B cell (primary cell): ENCODE results near the gene COQ3. TPM values are rescaled to one million over a fixed set of nuclear protein-coding genes. Genes with fewer than 3 reads are reported as not detected.

ENCODE experiments used
- ATAC-seq: fragments of 200-7000 bp; cut with Tn5 transposase; one replicate; pipeline ENCODE4 v1.10.0; 2021; ENCODE audit warnings: low read depth, mild to moderate bottlenecking, moderate number of reproducible peaks, moderate library complexity
- CTCF ChIA-PET: fragments of 350-600 bp; sonication (Branson Sonifier 250); formaldehyde crosslinking; loops from one replicate; lab custom pipeline; 2021; ENCODE audit warnings: antibody characterized with exemption, inconsistent platforms; lab: Charles Lee
- POLR2A ChIA-PET: fragments of 350-600 bp; sonication (Branson Sonifier 250); formaldehyde crosslinking; loops from one replicate; lab custom pipeline; 2021; ENCODE audit warnings: antibody characterized with exemption; lab: Charles Lee
- DNase-seq: peaks from one replicate; pipeline ENCODE4 v3.0.0; 2013
- H2AFZ ChIP-seq: 2 replicates; pipeline ENCODE4 v1.6.1; 2012; ENCODE audit warnings: mild to moderate bottlenecking, low read depth, low read length; ENCODE audit not compliant: insufficient read depth, poor library complexity, severe bottlenecking
- H3K27ac ChIP-seq, 2 donors: 1 replicate in 1 of 2; 2 replicates in 1 of 2; pipeline ENCODE4 v1.5.1; 2012 to 2013; ENCODE audit warnings: low read length in 2 of 2, mild to moderate bottlenecking in 2 of 2, moderate library complexity in 1 of 2
- H3K27me3 ChIP-seq, 4 experiments: fragments of 200-600 bp in 1 of 4; sonication (generic) in 1 of 4; replicated peaks in 1 of 4; 1 replicate in 2 of 4; 2 replicates in 2 of 4; pipeline versions ENCODE4 v1.6.1 to v1.7.0; 2013 to 2016; ENCODE audit warnings: low read length in 3 of 4, mild to moderate bottlenecking in 2 of 4, mixed read lengths in 1 of 4, moderate library complexity in 1 of 4; ENCODE audit not compliant: insufficient read depth in 4 of 4, control insufficient read depth in 3 of 4; ENCODE audit errors: control extremely low read depth in 1 of 4
- H3K36me3 ChIP-seq, 2 experiments: replicated peaks in 1 of 2; 1 replicate in 1 of 2; 2 replicates in 1 of 2; pipeline versions ENCODE4 v1.6.1 to v1.7.1; 2013; ENCODE audit warnings: low read length in 1 of 2; ENCODE audit not compliant: insufficient read depth in 2 of 2, control insufficient read depth in 1 of 2; ENCODE audit errors: control extremely low read depth in 1 of 2, extremely low read depth in 1 of 2
- H3K4me1 ChIP-seq, 2 donors: fragments of 200-600 bp in 1 of 2; sonication (generic) in 1 of 2; 1 replicate in 1 of 2; 2 replicates in 1 of 2; pipeline versions ENCODE4 v1.5.1 to v1.6.1; 2013 to 2017; ENCODE audit warnings: low read length in 2 of 2; ENCODE audit not compliant: control insufficient read depth in 2 of 2, insufficient read depth in 2 of 2
- H3K4me2 ChIP-seq: replicated peaks from 2 replicates; pipeline ENCODE3; 2012; ENCODE audit warnings: mild to moderate bottlenecking, low read depth, low read length; ENCODE audit not compliant: poor library complexity, severe bottlenecking
- H3K4me3 ChIP-seq, 5 experiments: fragments of 200-600 bp in 1 of 5; sonication (generic) in 1 of 5; 1 replicate in 3 of 5; 2 replicates in 2 of 5; pipeline versions ENCODE4 v1.5.1 to v1.7.0; 2011 to 2016; ENCODE audit warnings: low read length in 4 of 5, mild to moderate bottlenecking in 4 of 5, low read depth in 2 of 5, control low read depth in 1 of 5, moderate library complexity in 1 of 5; ENCODE audit not compliant: insufficient read depth in 1 of 5; ENCODE audit errors: control extremely low read depth in 1 of 5, extremely low read depth in 1 of 5
- H3K79me2 ChIP-seq: fragments of 200-600 bp; sonication (generic); one replicate; pipeline ENCODE4 v1.6.0; 2016; ENCODE audit warnings: low read length; ENCODE audit not compliant: control insufficient read depth, insufficient read depth
- H3K9ac ChIP-seq: fragments of 200-600 bp; sonication (generic); 2 replicates; pipeline ENCODE4 v1.6.1; 2017; ENCODE audit warnings: mild to moderate bottlenecking, low read length, moderate library complexity
- H3K9me3 ChIP-seq, 3 donors: one replicate each; pipeline versions ENCODE4 v1.6.1 to v1.7.1; 2013; ENCODE audit warnings: low read length in 2 of 3; ENCODE audit not compliant: control insufficient read depth in 2 of 3, insufficient read depth in 1 of 3; ENCODE audit errors: control extremely low read depth in 1 of 3
- H4K20me1 ChIP-seq: 2 replicates; pipeline ENCODE4 v1.6.0; 2012; ENCODE audit warnings: mild to moderate bottlenecking, low read length; ENCODE audit not compliant: insufficient read depth, control insufficient read depth, poor library complexity, severe bottlenecking
- H3K27ac Mint-ChIP-seq: one replicate; pipeline ENCODE4 v1.8.0; 2021; ENCODE audit warnings: mixed read lengths
- H3K27me3 Mint-ChIP-seq: one replicate; pipeline ENCODE4 v1.8.0; 2021; ENCODE audit warnings: mixed read lengths
- H3K4me1 Mint-ChIP-seq: one replicate; pipeline ENCODE4 v1.8.0; 2021; ENCODE audit warnings: mixed read lengths
- H3K4me3 Mint-ChIP-seq: one replicate; pipeline ENCODE4 v1.8.0; 2021; ENCODE audit warnings: mixed read lengths
- H3K9me3 Mint-ChIP-seq: one replicate; pipeline ENCODE4 v1.8.0; 2022; ENCODE audit warnings: mixed read lengths; ENCODE audit not compliant: insufficient read depth
- CTCF ChIP-seq: fragments of 200-600 bp; IDR thresholded peaks from one replicate; pipeline ENCODE4 v1.8.0; 2022; ENCODE audit warnings: antibody characterized with exemption, mild to moderate bottlenecking
- EZH2 ChIP-seq: IDR thresholded peaks from 2 replicates; pipeline ENCODE4 v1.6.1; 2012; ENCODE audit warnings: borderline replicate concordance, low read depth, mild to moderate bottlenecking, moderate library complexity, low read length; ENCODE audit not compliant: insufficient read depth, poor library complexity, severe bottlenecking
- WGBS: methylation state at CpG from one replicate; pipeline ENCODE4 v1.1.5; 2013; ENCODE audit warnings: missing lambda C conversion rate; ENCODE audit not compliant: insufficient coverage; 5-methylcytosine and 5-hydroxymethylcytosine counted together
- intact Hi-C: fragments of 100-400 bp; cut with micrococcal nuclease; formaldehyde crosslinking; loops from one replicate; pipeline ENCODE4 v1.10.0; 2022
- polyA plus RNA-seq: library from polyadenylated mRNA; depleted of rRNA; stranded (reverse); fragments of >200 nt; gene quantifications from 2 replicates; pipeline ENCODE4 v1.2.3, GENCODE V29; 2012
- total RNA-seq, 2 donors: library from RNA; stranded (reverse); fragments of 120-200 nt in 1 of 2; gene quantifications; 1 replicate in 1 of 2; 2 replicates in 1 of 2; pipeline versions ENCODE4 v1.2.3 to v1.2.4, GENCODE V29; 2013 to 2022

Gene COQ3
- total and polyA plus RNA-seq, 2 donors (not counting 1 experiment from before 2014, with no cell fraction given), result 2.9 to 3.1 TPM

- Histone ChIP-seq H3K4me1 (no peaks in the 10 kb centered on the region), H4K20me1 (no peaks in the 10 kb centered on the region), H3K79me2 (no peaks in the 10 kb centered on the region), H3K9me3 (no peaks in the 10 kb centered on the region), H3K4me2 (no peak overlapping the region), H3K27me3 (no peaks in the 10 kb centered on the region), H3K36me3 (peaks cover 3 to 4% of the 10 kb centered on the region in 2 experiments), H3K9ac (no peak overlapping the region), H3K4me3 (no peak overlapping the region), H3K27ac (no peak overlapping the region), H2AFZ (no peak overlapping the region)
- ATAC-seq (peak; percentile 66), DNase-seq (peak; percentile 53)
- intact Hi-C loops, result loop anchor here (1.0 kb wide), 1 partner anchor 311 kb away; no protein-coding TSS in a partner anchor
- no CpG with 5 or more reads among the region's 3 CpGs for WGBS
- Mint-ChIP-seq H3K4me3 (no peak overlapping the region), H3K27ac (no peak overlapping the region), H3K27me3 (no peaks in the 10 kb centered on the region), H3K9me3 (no peaks in the 10 kb centered on the region), H3K4me1 (peaks cover 2% of the 10 kb centered on the region)
- TF ChIP-seq CTCF (peak; percentile 83), EZH2 (no peak)
- POLR2A ChIA-PET, result no interaction called here
- CTCF ChIA-PET, result interaction anchor here (0.8 to 2.8 kb wide), 6 partner anchors 10 to 312 kb away, joined by 3 to 19 read pairs (median 5); partner anchors contain the start of gene PNISR
Measured at GRCh38 chr6:99434702-99435530, 40.9 kb upstream of the COQ3 start.

GRCh38 chr6:99432877-99433276, 38.9 kb upstream of the COQ3 start:
- peaks cover 3 to 4% of the 10 kb centered on the region in 2 experiments for H3K36me3 ChIP-seq
- intact Hi-C loops, result no loop called here
- no peaks in the 10 kb centered on the region for H3K9me3 Mint-ChIP-seq
- H2AFZ ChIP-seq, result no peak overlapping the region
- H4K20me1 ChIP-seq, result no peaks in the 10 kb centered on the region
- no peaks in the 10 kb centered on the region for H3K9me3 ChIP-seq
- H3K4me3 ChIP-seq, result no peak overlapping the region
- H3K4me1 Mint-ChIP-seq, result peaks cover 4% of the 10 kb centered on the region
- H3K9ac ChIP-seq, result no peak overlapping the region
- no peak overlapping the region for H3K4me3 Mint-ChIP-seq
- H3K27ac Mint-ChIP-seq, result no peak overlapping the region
- no peak overlapping the region for H3K27ac ChIP-seq
- WGBS, result 100% methylated on average over 1 of the region's 2 CpGs
- H3K27me3 ChIP-seq, result no peaks in the 10 kb centered on the region
- DNase-seq (no peak), ATAC-seq (no peak)
- no peak overlapping the region for H3K4me2 ChIP-seq
- H3K79me2 ChIP-seq, result peaks cover 2% of the 10 kb centered on the region
- no peaks in the 10 kb centered on the region for H3K27me3 Mint-ChIP-seq
- TF ChIP-seq CTCF (no peak), EZH2 (no peak)
- POLR2A ChIA-PET, result no interaction called here
- no peaks in the 10 kb centered on the region for H3K4me1 ChIP-seq
- CTCF ChIA-PET, result interaction anchor here (1.1 to 2.8 kb wide), 5 partner anchors 8 to 314 kb away, joined by 3 to 19 read pairs (median 5); partner anchors contain the start of gene PNISR
